Retinal pigment epithelial cell (primary cell): ENCODE data around the gene DMPK.
"Not testable (repeated sequence)": the region's sequence is repeated elsewhere in the genome, so short reads cannot be mapped to it uniquely, and the experiment has no call there.

Experiments used
- DNase-seq: peaks from one replicate; pipeline ENCODE4 v3.0.0-alpha.2; 2010; ENCODE audit warnings: low read depth
- H3K4me3 ChIP-seq: 2 replicates; pipeline ENCODE4 v1.5.1; 2011; ENCODE audit warnings: mild to moderate bottlenecking, low read length, control low read depth, moderate library complexity
- CTCF ChIP-seq: conservative IDR thresholded peaks from 2 replicates; pipeline ENCODE4 v1.5.1; 2011; ENCODE audit warnings: low read depth, low read length, control low read depth, inconsistent platforms

Gene DMPK

GRCh38 chr19:45752639-45753038, 29.7 kb downstream of the DMPK start:
- no peak for TF ChIP-seq CTCF
- no peak for DNase-seq
- no peak overlapping the region for H3K4me3 ChIP-seq

DNA sequence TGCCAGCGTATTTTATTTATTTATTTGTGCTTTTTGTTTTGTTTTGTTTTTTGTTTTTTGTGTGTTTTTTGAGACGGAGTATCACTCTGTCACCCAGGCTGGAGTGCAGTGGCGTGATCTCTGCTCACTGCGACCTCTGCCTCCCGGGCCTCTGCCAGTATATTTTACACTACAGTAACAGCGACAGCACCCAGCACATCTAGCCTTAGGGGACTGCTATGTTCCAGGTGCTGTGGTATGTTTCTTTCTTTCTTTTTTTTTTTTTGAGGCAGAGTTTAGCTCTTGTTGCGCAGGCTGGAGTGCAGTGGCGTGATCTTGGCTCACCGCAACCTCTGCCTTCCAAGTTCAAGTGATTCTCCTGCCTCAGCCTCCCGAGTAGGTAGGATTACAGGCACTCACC, 30.8 kb downstream of the DMPK start:
- not testable (repeated sequence) for DNase-seq, H3K4me3 ChIP-seq

DNA sequence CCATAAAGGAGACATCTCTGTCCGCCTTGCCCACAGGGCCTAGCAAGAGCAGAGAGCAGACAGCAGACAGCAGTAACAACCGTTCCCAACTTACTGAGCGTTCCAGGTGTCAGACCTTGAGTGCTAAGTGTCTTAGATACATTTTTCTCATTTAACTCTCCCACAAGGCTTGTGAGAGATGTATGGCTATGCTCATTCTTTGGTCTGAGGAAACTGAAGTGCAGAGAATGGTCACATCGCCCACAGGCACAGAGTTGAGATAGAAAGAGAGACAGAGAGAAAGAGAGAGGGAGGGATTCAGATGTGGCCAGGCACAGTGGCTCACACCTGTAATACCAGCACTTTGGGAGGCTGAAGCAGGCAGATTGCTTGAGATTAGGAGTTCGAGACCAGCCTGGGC, 34.8 kb downstream of the DMPK start:
- H3K4me3 ChIP-seq = no peak overlapping the region
- DNase-seq = no peak
- no peak for TF ChIP-seq CTCF

- TF ChIP-seq CTCF = no peak
- H3K4me3 ChIP-seq = no peak overlapping the region
- DNase-seq = no peak
These were observed 35.4 kb downstream of the DMPK start for GRCh38 chr19:45746866-45747265.

- no peak for TF ChIP-seq CTCF
- no peak overlapping the region for H3K4me3 ChIP-seq
- no peak for DNase-seq
These were observed 36.7 kb downstream of the DMPK start for GRCh38 chr19:45745606-45746005.

DNA sequence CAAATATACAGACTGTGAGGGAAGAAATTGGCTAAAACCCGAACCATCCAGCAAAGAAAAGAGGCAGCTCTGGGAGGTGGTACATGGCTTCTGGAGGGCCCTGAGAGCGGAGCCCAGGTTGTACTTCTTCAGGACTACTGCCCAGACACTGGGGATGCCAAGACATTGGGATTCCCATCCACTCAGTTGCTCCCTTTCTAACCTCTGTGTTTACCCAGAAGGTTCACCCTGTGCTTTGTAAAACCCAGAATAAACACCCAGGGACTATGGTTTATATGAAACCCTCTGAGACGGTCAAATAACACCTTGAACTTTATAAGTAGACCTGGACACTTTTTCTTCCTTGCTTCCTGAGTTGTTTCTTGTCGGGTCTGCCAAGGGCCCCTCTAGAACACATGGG, 39.3 kb downstream of the DMPK start:
- TF ChIP-seq CTCF = no peak
- no peak overlapping the region for H3K4me3 ChIP-seq
- no peak for DNase-seq

DNA sequence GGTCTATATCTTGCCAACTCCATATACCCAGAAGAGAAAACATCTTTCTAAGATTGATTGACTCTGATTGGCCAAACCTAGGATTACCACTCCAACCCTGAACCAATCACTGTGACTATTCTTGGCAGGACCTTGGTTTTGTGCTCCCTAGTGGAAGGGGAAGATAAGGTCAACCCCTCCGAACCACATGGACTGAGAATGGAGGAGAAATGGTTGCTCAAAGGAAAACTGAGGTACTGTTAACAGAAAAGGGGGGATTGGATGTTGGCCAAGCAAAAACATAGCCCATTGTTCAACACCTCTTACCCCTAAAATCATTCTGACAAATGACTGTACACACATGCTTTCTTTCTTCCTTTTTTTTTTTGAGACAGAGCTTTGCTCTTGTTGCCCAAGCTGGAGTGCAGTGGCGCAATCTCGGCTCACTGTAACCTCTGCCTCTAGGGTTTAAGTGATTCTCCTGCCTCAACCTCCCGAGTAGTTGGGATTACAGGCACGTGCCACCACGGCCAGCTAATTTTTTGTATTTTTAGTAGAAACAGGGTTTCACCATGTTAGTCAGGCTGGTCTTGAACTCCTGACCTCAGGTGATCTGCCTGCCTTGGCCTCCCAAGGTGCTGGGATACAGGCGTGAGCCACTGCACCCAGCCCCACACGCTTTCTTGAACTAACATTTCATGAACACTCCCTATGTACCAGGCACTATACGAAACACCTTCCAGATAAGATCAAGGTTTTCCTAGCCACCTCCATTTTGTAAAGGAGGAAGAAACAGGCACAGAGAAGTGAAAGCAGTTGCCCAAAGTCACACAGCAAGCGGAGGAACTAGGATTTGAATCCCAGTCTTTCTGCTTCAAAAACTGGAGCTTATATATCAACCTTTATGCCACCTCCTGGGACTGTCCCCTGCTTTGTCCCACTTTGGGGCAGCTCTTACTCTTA, 42.5 kb downstream of the DMPK start:
- DNase-seq = no peak
- no peak for TF ChIP-seq CTCF
- no peak overlapping the region for H3K4me3 ChIP-seq
